ENCODE measurements around the gene LIN28A.

Gene LIN28A

GRCh38 chr1:26438041-26438440 lies 27.4 kb downstream of the LIN28A start:
- DNase-seq (ENCODE audit: low spot score): no peak

DNA sequence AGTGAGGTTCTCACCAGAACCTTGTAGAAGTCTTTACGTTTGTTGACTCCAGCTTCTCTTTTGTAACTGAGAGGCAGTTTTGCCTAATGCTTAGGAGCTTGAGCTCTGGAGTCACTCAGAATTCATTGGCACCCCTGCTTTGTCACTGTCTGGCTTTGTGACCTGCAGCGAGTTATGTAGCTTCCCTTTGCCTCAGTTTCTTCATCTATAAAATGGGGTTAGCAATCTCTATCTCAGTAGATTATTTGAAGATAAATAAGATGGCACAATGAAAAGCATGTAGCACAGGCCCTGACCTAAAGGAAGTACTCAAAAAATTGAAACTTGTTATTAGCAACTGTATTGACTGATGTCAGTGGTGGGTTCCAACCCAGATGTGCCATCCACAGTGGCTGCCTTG lies 29.6 kb downstream of the LIN28A start:
- DNase-seq (ENCODE audit: low spot score): no peak

- no peak for DNase-seq (ENCODE audit: low spot score)
Observed at GRCh38 chr1:26449868-26450267, 39.3 kb downstream of the LIN28A start.

DNA sequence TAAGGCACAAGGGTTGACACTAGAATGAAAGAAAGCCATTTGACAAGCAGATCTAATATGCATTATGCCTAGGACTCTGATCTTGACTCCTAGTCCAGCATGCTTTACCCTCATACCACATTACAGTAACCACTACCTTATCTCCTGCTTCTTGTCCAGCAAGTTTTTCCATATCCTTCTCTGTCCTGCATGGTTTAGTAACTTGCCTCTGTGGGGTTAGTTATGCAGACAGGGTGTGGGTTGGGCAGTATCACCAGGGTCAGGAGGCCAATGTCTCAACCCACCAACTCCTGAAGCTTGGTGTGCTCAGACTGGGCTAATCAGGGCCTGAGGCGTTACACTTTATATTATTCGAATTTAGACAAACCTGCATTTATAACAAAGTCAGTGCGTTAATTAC lies 40.3 kb downstream of the LIN28A start:
- DNase-seq (ENCODE audit: low spot score): no peak

- no peak for DNase-seq (ENCODE audit: low spot score)
Observed at GRCh38 chr1:26452459-26453183, 42.0 kb downstream of the LIN28A start.

GRCh38 chr1:26459148-26459547 lies 48.5 kb downstream of the LIN28A start:
- DNase-seq (ENCODE audit: low spot score): no peak

DNA sequence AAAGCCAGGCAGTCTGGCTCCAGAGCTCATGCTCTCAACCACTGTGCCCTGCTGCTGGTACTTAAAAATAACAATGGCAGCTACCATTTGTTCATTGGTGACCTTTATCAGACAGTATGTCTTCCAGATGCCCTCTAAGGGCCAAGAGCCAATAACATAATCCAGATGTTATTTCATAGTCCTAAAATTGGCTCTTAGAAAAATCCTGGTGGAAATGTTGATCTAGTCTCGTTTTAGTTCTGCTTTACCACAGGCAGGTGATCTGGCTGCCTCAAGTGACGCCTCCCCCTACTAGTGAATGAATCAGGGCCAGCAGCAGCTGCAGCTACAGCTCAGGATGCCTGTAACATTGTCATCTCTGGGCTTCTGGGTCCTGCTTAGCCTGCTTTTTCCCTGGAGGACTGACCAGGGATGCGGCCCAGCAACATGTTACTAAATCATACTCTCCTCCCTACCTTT lies 49.0 kb downstream of the LIN28A start:
- no peak for DNase-seq (ENCODE audit: low spot score)

GRCh38 chr1:26468911-26469310 lies 58.3 kb downstream of the LIN28A start:
- no peak for DNase-seq (ENCODE audit: low spot score)

DNA sequence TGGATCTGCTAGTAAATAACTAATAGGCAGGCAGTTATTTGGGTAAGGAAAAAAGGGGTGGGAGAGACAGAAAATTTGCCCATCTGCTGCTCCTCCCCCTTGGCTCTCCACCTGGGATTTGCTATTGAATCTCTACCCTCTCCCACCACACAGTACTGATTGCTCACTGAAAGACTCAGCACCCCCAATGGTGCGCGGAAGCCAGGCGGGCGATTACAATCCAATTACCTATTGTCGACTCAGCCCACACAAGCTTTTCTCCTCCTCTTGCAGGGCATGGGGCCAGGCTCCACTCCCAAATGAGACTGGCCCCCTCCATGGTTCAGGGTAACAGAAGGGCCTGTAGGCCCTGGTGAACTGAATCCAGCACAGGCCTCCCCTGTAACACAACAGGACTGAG lies 58.9 kb downstream of the LIN28A start:
- DNase-seq (ENCODE audit: low spot score): no peak

- DNase-seq (ENCODE audit: low spot score): peak; percentile 51
Observed at GRCh38 chr1:26470878-26471497, 60.4 kb downstream of the LIN28A start.

DNA sequence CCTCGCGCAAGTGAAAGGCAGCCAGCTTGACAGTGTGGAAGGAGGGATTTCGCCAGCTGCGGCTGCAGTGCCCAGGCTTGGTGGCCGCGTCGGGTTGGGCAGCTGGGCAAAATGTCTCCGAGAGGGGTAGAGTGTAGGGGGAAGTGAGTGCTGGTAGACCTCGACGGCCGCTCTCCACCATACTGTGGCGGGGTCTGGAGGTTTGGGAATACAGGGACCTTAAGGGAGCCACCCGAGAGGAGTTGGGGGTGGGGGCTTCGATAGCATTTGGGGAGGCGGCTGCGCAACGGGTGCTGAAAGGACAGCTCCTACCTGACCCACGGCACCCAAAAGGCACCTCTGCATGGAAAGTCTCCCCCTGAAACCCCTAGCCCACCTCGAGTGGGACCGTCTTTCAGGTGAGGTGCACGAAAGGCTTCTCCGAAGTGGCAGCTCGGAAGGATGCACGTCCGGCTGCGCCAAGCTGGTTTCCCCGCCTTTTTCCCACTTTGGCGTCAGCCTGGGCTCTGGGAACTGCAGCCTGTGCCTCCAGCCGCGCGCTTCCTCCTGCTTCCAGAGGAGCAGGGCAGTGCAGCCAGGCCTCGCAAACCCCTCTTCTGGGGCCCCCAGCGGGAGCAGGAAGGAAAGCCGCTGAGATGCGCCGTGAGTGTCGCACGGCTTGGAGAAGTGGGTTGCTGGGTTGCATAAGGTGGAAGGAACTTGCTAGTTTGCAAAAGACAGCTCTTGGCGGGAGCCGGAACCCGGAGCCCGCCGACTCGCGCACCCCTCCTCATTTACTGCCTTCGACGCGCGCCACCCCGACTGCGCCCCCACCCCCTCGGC lies 61.1 kb downstream of the LIN28A start:
- peak; percentile 54 for DNase-seq (ENCODE audit: low spot score)

GRCh38 chr1:26472320-26472900 lies 61.8 kb downstream of the LIN28A start, which contains the start of gene HMGN2:
Gene HMGN2 (plus strand): TSS chr1:26472440. CDS start chr1:26472613, 173 bp downstream.
- peak; percentile 89 for DNase-seq (ENCODE audit: low spot score)

DNA sequence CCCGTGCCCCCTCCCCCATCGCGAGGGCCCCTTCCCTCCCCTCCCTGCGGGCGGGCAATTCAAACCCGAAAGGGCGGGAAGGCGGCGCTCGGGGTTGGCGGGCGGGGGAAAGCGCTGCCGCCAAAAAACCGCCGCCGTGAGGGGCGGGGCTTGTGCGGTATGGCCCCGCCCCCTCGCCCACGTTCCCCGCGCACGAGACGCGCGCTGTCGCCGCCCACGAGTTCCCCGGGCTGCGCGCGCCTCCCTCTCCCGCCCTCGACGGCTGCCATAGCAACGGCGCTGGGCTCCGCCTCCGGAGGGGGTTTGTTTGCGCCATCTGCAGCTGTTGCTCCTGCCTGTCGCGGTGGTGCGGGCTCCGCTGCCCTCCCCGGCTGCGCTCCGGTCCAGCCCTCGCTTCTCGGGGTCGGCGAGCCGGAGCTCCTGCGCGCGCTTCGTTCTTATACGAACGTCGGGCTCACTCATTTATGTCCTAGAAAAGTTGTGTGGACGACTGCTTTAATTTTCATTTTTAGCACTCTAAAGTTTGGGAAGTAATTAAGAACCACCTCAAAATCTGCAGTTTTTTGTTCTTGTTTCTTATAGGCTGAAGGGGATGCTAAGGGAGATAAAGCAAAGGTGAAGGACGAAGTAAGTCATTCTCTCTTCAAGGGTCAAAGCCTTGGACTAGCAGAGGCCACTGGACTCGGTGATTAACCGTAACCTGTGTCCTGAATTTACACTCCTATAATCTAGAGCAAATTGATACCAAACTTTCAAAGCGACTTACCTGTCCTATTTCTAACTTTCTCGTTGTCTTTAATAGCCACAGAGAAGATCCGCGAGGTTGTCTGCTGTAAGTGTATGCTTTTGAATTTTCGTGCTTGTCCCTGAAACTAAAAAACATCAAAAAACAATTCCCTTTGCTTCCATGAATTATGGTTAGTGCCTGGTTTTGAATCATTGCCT lies 62.6 kb downstream of the LIN28A start:
- peak; percentile 97 for DNase-seq (ENCODE audit: low spot score)

DNA sequence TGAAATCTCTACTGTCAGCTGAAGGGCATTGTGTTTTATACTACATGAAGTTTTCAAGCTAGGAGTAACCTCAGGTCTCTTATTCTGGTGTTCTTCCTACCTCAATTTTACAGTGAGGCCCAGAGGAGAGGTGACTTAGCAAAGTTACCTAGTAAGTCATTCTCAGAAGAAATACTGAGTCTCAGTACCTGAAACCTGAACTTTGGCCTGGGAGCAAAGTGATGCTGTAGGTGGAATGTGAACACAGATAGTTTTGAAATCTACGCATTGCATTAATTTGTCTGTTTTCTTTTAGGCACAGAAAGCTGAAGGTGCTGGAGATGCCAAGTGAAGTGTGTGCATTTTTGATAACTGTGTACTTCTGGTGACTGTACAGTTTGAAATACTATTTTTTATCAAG lies 64.2 kb downstream of the LIN28A start:
- DNase-seq (ENCODE audit: low spot score): no peak

GRCh38 chr1:26475989-26476388 lies 65.4 kb downstream of the LIN28A start:
- no peak for DNase-seq (ENCODE audit: low spot score)

GRCh38 chr1:26476958-26477357 lies 66.3 kb downstream of the LIN28A start:
- DNase-seq (ENCODE audit: low spot score): no peak

DNA sequence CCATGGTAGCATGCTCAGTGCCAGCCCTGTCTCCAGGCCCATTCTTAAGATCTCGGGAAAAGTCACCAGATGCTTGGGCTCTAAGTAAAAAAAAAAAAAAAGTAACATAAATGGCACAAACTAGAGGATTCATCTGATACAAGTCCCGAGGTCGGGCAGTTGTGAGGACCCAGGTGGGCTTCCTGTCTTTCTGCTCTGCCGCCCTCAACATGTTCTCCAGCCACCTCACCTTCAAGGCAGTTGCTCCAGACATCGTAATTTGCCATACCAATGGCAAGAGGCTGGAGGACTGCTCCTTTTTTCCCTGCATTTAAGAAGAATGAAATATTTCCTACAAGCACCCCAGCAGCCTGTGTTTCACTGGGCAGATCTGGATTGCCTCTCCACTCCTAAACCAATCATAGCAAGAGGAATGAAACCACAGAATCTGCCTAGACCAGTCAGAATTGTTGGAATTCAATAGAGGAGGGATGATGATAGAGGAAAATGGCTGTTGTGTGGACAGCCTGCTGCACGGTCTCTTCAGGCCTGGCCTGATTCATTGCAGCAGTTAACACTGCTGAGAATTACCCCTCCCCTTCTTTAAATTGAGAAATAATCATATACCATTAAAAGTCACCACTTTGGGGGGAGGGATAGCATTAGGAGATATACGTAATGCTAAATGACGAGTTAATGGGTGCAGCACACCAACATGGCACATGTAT lies 67.0 kb downstream of the LIN28A start:
- DNase-seq (ENCODE audit: low spot score): peak; percentile 26

DNA sequence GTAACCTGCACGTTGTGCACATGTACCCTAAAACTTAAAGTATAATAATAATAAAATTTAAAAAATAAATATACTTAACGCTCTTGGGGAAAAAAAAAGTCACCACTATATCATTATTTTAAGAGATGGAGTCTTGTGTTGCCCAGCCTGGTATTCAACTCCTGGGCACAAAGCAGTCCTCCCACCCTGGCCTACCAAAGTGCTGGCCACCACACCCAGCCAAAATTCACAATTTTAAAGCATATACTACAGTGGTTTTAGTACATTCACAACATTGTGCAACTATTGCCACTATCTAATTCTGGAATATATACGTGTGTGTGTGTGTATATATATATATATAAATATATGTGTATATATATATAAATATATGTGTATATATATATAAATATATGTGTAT lies 67.5 kb downstream of the LIN28A start:
- no peak for DNase-seq (ENCODE audit: low spot score)

DNA sequence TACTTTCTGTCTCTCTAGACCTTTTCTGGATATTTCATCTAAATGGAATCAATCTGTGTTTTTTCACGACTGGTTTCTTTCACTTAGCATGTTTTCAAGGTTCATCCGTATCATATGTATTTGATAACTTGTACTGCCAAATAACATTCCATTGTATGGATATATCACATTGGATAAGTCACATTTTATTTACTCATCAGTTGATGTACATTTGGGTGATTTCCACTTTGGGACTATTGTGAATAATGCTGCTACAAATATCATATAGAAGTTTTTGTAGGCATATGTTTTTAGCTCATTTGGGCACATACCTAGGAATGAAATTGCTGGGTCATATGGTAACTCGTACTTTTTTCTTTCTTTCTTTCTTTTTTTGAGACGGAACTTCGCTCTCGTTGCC lies 68.4 kb downstream of the LIN28A start:
- no peak for DNase-seq (ENCODE audit: low spot score)
